Tibial nerve (tissue), 4 donors: ENCODE results near the gene EPHX1. TPM values are rescaled to one million over a fixed set of nuclear protein-coding genes. Genes with fewer than 3 reads are reported as not detected.

Experiments used
- DNase-seq, 2 donors: peaks; one replicate each; pipeline ENCODE4 v3.0.0-alpha.2; 2019; ENCODE audit warnings: low spot score in 2 of 2
- H3K27ac ChIP-seq, 4 donors: fragments of 200-600 bp; sonication (generic) in 3 of 4; one replicate each; pipeline ENCODE4 v1.5.1; 2017 to 2019; ENCODE audit warnings: mild to moderate bottlenecking in 1 of 4
- H3K27me3 ChIP-seq, 2 donors: fragments of 200-600 bp; sonication (generic) in 1 of 2; one replicate each; pipeline versions ENCODE4 v1.5.1 to v1.6.0; 2017 to 2019
- H3K36me3 ChIP-seq, 3 donors: fragments of 200-600 bp; sonication (generic); one replicate each; pipeline ENCODE4 v1.5.1; 2018 to 2019
- H3K4me1 ChIP-seq, 4 donors: fragments of 200-600 bp; sonication (generic) in 3 of 4; one replicate each; pipeline ENCODE4 v1.5.1; 2017 to 2019
- H3K4me3 ChIP-seq, 4 donors: fragments of 200-600 bp; sonication (generic) in 3 of 4; one replicate each; pipeline ENCODE4 v1.5.1; 2017 to 2019; ENCODE audit warnings: mild to moderate bottlenecking in 1 of 4, moderate library complexity in 1 of 4
- H3K9me3 ChIP-seq, 4 donors: fragments of 200-600 bp; sonication (generic) in 3 of 4; one replicate each; pipeline ENCODE4 v1.5.1; 2017 to 2019
- EP300 ChIP-seq, 2 donors: sonication (generic); formaldehyde crosslinking; IDR thresholded peaks; one replicate each; pipeline ENCODE4 v1.6.1; 2017; ENCODE audit warnings: antibody characterized with exemption in 2 of 2, mild to moderate bottlenecking in 1 of 2
- POLR2A ChIP-seq, 2 donors: fragments of 450-650 bp; IDR thresholded peaks; one replicate each; pipeline ENCODE4 v1.6.1; 2017; ENCODE audit warnings: antibody characterized with exemption in 2 of 2, mild to moderate bottlenecking in 2 of 2, moderate library complexity in 2 of 2
- WGBS, 2 donors: methylation state at CpG; one replicate each; pipeline ENCODE4 v1.1.5; 2018; 5-methylcytosine and 5-hydroxymethylcytosine counted together
- total RNA-seq, 4 donors: library from RNA; depleted of rRNA; stranded (reverse); fragments of >200 nt; gene quantifications; one replicate each; pipeline ENCODE4 v1.1.0, GENCODE V29; 2016
- TF ChIP-seq, protein P1 (sequence below), 5 experiments: fragments of 200-600 bp in 3 of 5; fragments of 450-650 bp in 2 of 5; sonication (generic) in 3 of 5; IDR thresholded peaks; one replicate each; pipeline ENCODE4 v1.5.1; 2016 to 2019; ENCODE audit warnings: antibody characterized with exemption in 5 of 5, mild to moderate bottlenecking in 3 of 5, moderate library complexity in 2 of 5

Gene EPHX1
- total RNA-seq, 4 donors from 2014 or later: 80.1 to 203 (median 133) TPM

DNA sequence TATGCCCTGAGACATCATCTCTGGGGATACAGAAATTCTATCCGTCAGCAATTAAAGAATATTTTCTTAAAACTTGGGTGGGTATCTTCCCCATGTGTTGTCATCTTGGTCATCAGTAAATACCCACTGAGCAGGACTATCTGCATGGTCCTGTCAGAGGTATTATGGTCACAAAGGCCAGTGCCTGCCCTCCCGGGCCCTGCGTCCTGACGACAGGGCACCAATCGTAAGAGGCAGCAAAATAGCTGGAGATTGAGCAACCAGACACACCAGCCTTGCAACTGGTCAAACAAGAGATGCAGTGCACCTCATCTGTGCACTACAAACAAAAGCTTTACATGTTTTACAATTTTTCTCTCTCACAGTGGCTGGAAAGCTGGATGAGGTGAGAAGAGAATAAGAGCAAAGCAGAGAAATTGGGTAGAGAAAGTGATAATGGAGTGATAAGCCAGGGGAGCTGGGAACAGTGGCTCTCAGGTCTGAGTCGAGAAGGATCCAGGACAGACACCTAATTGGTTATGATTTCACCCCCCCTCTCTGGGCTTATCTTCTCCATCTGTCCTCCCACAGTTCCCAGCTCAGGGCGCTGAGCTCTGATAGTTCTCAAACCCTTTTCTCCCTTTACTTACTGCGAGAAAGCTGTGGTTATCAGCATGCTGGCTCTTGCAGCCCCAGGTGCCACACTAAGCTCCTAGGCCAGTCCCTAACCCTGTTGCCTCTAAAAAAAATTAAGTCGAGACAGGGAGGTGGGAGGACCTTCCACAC lies 41.1 kb upstream of the EPHX1 start:
- peaks cover 0 to 83% (median 19%) of the 10 kb centered on the region in 4 donors for H3K4me1 ChIP-seq
- peak overlapping the region in 2 of 4 donors; percentile 10 to 22 for H3K27ac ChIP-seq
- WGBS, 2 donors: 80 to 86% methylated on average over 9 of the region's 9 CpGs

DNA sequence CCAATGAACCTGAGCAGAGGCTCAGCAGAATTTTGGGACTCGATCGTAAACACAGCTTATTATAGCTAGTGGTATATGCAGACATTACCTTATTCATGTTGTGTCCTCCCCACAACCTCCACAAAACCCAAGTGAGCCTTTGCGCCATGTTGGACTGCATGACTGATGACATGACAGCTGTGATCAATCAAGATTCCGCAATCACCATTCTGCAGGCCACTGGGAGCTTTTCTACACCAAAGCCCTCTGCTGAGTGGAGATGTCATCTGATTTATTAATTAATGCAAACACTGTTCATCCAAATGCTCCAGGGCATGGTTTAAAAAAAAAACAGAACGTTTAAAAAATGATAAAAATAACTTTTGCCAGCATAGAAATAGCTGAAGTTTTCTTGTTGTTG lies 40.2 kb upstream of the EPHX1 start:
- Histone ChIP-seq H3K27me3 (no peaks in the 10 kb centered on the region), H3K36me3 (no peaks in the 10 kb centered on the region), H3K4me3 (no peak overlapping the region), H3K4me1 (peaks cover 0 to 79% (median 13%) of the 10 kb centered on the region in 4 donors), H3K27ac (no peak overlapping the region), H3K9me3 (no peaks in the 10 kb centered on the region)
- no peak for DNase-seq
- 81 to 90% methylated on average over 5 of the region's 5 CpGs for WGBS, 2 donors
- TF ChIP-seq EP300 (IDR thresholded peaks at IDR 0.05) (no peak), POLR2A (IDR thresholded peaks at IDR 0.05) (no peak)
- TF ChIP-seq, protein P1, sequence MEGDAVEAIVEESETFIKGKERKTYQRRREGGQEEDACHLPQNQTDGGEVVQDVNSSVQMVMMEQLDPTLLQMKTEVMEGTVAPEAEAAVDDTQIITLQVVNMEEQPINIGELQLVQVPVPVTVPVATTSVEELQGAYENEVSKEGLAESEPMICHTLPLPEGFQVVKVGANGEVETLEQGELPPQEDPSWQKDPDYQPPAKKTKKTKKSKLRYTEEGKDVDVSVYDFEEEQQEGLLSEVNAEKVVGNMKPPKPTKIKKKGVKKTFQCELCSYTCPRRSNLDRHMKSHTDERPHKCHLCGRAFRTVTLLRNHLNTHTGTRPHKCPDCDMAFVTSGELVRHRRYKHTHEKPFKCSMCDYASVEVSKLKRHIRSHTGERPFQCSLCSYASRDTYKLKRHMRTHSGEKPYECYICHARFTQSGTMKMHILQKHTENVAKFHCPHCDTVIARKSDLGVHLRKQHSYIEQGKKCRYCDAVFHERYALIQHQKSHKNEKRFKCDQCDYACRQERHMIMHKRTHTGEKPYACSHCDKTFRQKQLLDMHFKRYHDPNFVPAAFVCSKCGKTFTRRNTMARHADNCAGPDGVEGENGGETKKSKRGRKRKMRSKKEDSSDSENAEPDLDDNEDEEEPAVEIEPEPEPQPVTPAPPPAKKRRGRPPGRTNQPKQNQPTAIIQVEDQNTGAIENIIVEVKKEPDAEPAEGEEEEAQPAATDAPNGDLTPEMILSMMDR (IDR thresholded peaks at IDR 0.05): no peak

More for the DNA sequence above, 41.1 kb upstream of the EPHX1 start:
- DNase-seq: no peak
- H3K27me3 ChIP-seq: no peaks in the 10 kb centered on the region
- H3K36me3 ChIP-seq: no peaks in the 10 kb centered on the region
- TF ChIP-seq, protein P1 (IDR thresholded peaks at IDR 0.05): no peak
- no peak for TF ChIP-seq EP300 (IDR thresholded peaks at IDR 0.05)
- no peak for TF ChIP-seq POLR2A (IDR thresholded peaks at IDR 0.05)
- no peak overlapping the region for H3K4me3 ChIP-seq
- H3K9me3 ChIP-seq: no peaks in the 10 kb centered on the region

DNA sequence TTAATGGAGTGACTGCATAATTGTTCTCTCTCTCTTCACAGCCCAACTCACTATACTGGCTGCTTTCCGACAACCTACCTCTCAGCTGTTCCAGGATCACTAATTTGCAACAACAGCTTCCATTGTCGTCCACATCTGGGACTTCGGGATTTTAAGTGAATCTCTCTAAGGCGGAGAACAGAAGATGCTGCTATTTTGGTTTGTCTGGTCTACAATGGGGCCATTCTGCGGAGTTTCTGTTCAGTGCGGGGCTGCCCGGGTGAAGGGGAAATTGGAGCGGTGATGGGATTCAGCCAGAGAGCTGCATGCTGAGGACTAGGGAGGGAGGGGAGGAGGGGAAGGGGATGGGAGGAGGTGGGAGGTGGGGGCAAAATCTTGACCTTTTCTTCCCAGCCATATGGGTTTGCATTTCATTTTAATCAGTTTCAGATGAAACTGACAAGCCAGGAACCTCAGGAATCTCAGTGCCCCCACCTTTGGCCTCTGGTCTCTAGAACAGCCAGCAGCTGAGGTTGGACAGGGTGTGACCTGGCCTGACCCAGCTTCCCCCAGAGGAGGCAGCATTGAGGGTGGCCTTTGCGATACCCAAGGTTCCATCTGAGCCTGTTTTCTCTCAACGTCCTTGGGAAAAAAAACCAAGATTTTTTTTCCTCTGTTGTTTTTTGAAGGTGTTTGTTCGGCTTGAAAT lies 39.2 kb upstream of the EPHX1 start:
- Histone ChIP-seq H3K4me3 (no peak overlapping the region), H3K27ac (peak overlapping the region in 2 of 4 donors; percentile 10 to 47), H3K9me3 (no peaks in the 10 kb centered on the region), H3K4me1 (peaks cover 0 to 78% (median 13%) of the 10 kb centered on the region in 4 donors), H3K36me3 (no peaks in the 10 kb centered on the region), H3K27me3 (no peaks in the 10 kb centered on the region)
- TF ChIP-seq, protein P1 (IDR thresholded peaks at IDR 0.05): no peak
- TF ChIP-seq POLR2A (IDR thresholded peaks at IDR 0.05) (no peak), EP300 (IDR thresholded peaks at IDR 0.05) (no peak)
- no peak for DNase-seq
- 31 to 47% methylated on average over 11 of the region's 11 CpGs for WGBS, 2 donors

DNA sequence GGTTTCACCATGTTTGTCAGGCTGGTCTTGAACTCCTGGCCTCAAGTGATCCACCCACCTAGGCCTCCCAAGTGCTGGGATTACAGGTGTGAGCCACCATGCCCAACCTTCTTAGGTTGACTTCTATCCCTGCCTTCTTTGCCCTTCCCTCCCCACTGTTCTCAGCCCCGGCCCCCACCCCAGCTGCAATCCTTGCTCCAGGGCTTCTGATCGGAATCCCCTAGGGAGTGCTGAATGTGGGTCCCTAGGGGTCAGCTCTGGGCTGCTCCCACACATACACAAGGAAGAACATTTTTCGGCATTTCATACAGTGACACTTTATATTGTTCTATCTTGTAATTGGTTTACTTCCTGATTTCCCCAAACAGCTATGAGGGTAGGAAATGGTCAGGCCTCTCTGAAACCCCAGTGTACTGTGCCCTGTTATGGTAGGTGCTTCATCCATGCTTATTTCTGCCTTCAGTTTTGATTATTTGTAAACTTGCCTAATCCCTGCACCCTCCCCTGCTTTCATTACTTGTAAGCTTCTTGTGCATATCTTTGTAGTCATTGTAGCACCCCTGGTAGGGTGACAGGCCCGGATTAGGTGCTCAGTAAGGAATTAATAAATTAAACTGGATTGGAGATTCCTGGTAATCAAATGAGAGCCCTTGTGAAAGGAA lies 38.1 kb upstream of the EPHX1 start:
- no peaks in the 10 kb centered on the region for H3K9me3 ChIP-seq
- H3K27ac ChIP-seq: peak overlapping the region in 2 of 4 donors; percentile 26 to 50
- peaks cover 0 to 75% (median 14%) of the 10 kb centered on the region in 4 donors for H3K4me1 ChIP-seq
- no peaks in the 10 kb centered on the region for H3K36me3 ChIP-seq
- H3K4me3 ChIP-seq: no peak overlapping the region
- no peak for TF ChIP-seq EP300 (IDR thresholded peaks at IDR 0.05)
- TF ChIP-seq, protein P1 (IDR thresholded peaks at IDR 0.05): no peak
- no peak for TF ChIP-seq POLR2A (IDR thresholded peaks at IDR 0.05)
- 49 to 64% methylated on average over 4 of the region's 4 CpGs for WGBS, 2 donors
- DNase-seq: no peak
- no peaks in the 10 kb centered on the region for H3K27me3 ChIP-seq
